ENCODE measurements around the gene CDH23. TPM values are rescaled to one million over a fixed set of nuclear protein-coding genes. Genes with fewer than 3 reads are reported as not detected.

CDH23 gene
- total RNA-seq, 1 experiment from 2014 or later = 0.34 TPM

DNA sequence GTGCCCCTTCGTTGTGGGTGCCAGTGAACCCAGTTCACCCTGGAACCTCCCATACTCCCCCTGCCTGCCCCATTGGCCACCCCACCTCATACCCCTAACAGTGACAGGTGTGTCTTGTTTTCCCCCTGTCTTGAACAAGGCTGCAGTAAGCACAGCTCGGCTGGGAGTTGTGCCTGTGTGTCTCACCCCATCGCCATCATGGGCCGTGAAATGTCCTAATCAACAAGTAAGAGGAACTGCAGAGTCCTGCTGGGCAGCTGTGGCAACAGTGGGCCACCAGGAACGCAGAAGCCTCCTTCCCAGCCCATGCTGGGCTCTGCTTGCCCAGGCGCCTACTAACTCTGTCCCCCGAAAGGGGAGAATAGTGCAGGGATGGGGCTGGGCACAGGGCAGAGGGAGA lies 231.2 kb downstream of the CDH23 start:
- H3K9me3 ChIP-seq = no peaks in the 10 kb centered on the region
- CTCF ChIA-PET = no interaction called here
- intact Hi-C loops (cut with micrococcal nuclease; ENCODE audit: unreplicated experiment) = no loop called here
- DNase-seq = no peak
- no peak overlapping the region for H3K4me3 ChIP-seq (ENCODE audit: low read depth, low read length)
- BruUV-seq (replicated peaks) = no TSS peak
- Mint-ChIP-seq H3K36me3 (ENCODE audit: insufficient read depth, unreplicated experiment) (no peaks in the 10 kb centered on the region), H3K4me3 (ENCODE audit: unreplicated experiment) (no peak overlapping the region), H3K9me3 (ENCODE audit: unreplicated experiment) (no peaks in the 10 kb centered on the region), H3K27me3 (ENCODE audit: insufficient read depth, unreplicated experiment) (no peaks in the 10 kb centered on the region), H3K27ac (ENCODE audit: unreplicated experiment) (no peak overlapping the region), H3K4me1 (ENCODE audit: low read depth, unreplicated experiment) (peaks cover 44% of the 10 kb centered on the region)
- TF ChIP-seq, protein P1, sequence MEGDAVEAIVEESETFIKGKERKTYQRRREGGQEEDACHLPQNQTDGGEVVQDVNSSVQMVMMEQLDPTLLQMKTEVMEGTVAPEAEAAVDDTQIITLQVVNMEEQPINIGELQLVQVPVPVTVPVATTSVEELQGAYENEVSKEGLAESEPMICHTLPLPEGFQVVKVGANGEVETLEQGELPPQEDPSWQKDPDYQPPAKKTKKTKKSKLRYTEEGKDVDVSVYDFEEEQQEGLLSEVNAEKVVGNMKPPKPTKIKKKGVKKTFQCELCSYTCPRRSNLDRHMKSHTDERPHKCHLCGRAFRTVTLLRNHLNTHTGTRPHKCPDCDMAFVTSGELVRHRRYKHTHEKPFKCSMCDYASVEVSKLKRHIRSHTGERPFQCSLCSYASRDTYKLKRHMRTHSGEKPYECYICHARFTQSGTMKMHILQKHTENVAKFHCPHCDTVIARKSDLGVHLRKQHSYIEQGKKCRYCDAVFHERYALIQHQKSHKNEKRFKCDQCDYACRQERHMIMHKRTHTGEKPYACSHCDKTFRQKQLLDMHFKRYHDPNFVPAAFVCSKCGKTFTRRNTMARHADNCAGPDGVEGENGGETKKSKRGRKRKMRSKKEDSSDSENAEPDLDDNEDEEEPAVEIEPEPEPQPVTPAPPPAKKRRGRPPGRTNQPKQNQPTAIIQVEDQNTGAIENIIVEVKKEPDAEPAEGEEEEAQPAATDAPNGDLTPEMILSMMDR (IDR thresholded peaks at IDR 0.05; ENCODE audit: insufficient read depth in 1 of 2, low read depth in 1 of 2, low read length in 1 of 2, severe bottlenecking in 1 of 2, unreplicated experiment in 1 of 2) = no peak
- POLR2A ChIA-PET = no interaction called here
- peaks cover 33% of the 10 kb centered on the region for H3K4me1 ChIP-seq
- no peaks in the 10 kb centered on the region for H3K36me3 ChIP-seq (ENCODE audit: control insufficient read depth, insufficient read depth, low read length)
- no peaks in the 10 kb centered on the region for H3K27me3 ChIP-seq (replicated peaks; ENCODE audit: control insufficient read depth, insufficient read depth, low read length)

GRCh38 chr10:71629131-71629530 lies 232.4 kb downstream of the CDH23 start:
- H3K27ac Mint-ChIP-seq (ENCODE audit: unreplicated experiment) = no peak overlapping the region
- no peaks in the 10 kb centered on the region for H3K36me3 ChIP-seq (ENCODE audit: control insufficient read depth, insufficient read depth, low read length)
- H3K9me3 ChIP-seq = no peaks in the 10 kb centered on the region
- no peak for DNase-seq
- no peak overlapping the region for H3K4me3 Mint-ChIP-seq (ENCODE audit: unreplicated experiment)
- TF ChIP-seq, protein P1 (IDR thresholded peaks at IDR 0.05; ENCODE audit: insufficient read depth in 1 of 2, low read depth in 1 of 2, low read length in 1 of 2, severe bottlenecking in 1 of 2, unreplicated experiment in 1 of 2) = no peak
- intact Hi-C loops (cut with micrococcal nuclease; ENCODE audit: unreplicated experiment) = no loop called here
- H3K4me3 ChIP-seq (ENCODE audit: low read depth, low read length) = no peak overlapping the region
- no peaks in the 10 kb centered on the region for H3K36me3 Mint-ChIP-seq (ENCODE audit: insufficient read depth, unreplicated experiment)
- CTCF ChIA-PET = no interaction called here
- no peaks in the 10 kb centered on the region for H3K27me3 Mint-ChIP-seq (ENCODE audit: insufficient read depth, unreplicated experiment)
- H3K4me1 Mint-ChIP-seq (ENCODE audit: low read depth, unreplicated experiment) = peaks cover 38% of the 10 kb centered on the region
- BruUV-seq (replicated peaks) = no TSS peak
- POLR2A ChIA-PET = no interaction called here
- no peaks in the 10 kb centered on the region for H3K27me3 ChIP-seq (replicated peaks; ENCODE audit: control insufficient read depth, insufficient read depth, low read length)
- no peaks in the 10 kb centered on the region for H3K9me3 Mint-ChIP-seq (ENCODE audit: unreplicated experiment)
- peaks cover 33% of the 10 kb centered on the region for H3K4me1 ChIP-seq

- intact Hi-C loops (cut with micrococcal nuclease; ENCODE audit: unreplicated experiment) = loop anchor here (10.0 kb wide), 1 partner anchor 315 kb away; the partner anchor contains the start of gene SLC29A3
- Histone ChIP-seq H3K27me3 (replicated peaks; ENCODE audit: control insufficient read depth, insufficient read depth, low read length) (no peaks in the 10 kb centered on the region), H3K9me3 (no peaks in the 10 kb centered on the region), H3K4me1 (peaks cover 42% of the 10 kb centered on the region), H3K4me3 (ENCODE audit: low read depth, low read length) (no peak overlapping the region), H3K36me3 (ENCODE audit: control insufficient read depth, insufficient read depth, low read length) (no peaks in the 10 kb centered on the region)
- H3K27me3 Mint-ChIP-seq (ENCODE audit: insufficient read depth, unreplicated experiment) = no peaks in the 10 kb centered on the region
- no peak for DNase-seq
- peaks cover 46% of the 10 kb centered on the region for H3K4me1 Mint-ChIP-seq (ENCODE audit: low read depth, unreplicated experiment)
- ChIA-PET POLR2A (interaction anchor here (0.6 kb wide), 1 partner anchor 393 kb away, joined by 11 read pairs; no protein-coding TSS in a partner anchor), CTCF (interaction anchor here (0.7 kb wide), 1 partner anchor 33 kb away, joined by 3 read pairs; no protein-coding TSS in a partner anchor)
- H3K36me3 Mint-ChIP-seq (ENCODE audit: insufficient read depth, unreplicated experiment) = no peaks in the 10 kb centered on the region
- H3K27ac Mint-ChIP-seq (ENCODE audit: unreplicated experiment) = no peak overlapping the region
- TF ChIP-seq, protein P1 (IDR thresholded peaks at IDR 0.05; ENCODE audit: insufficient read depth in 1 of 2, low read depth in 1 of 2, low read length in 1 of 2, severe bottlenecking in 1 of 2, unreplicated experiment in 1 of 2) = no peak
- no TSS peak for BruUV-seq (replicated peaks)
- no peaks in the 10 kb centered on the region for H3K9me3 Mint-ChIP-seq (ENCODE audit: unreplicated experiment)
- H3K4me3 Mint-ChIP-seq (ENCODE audit: unreplicated experiment) = no peak overlapping the region
Measured at GRCh38 chr10:71630168-71630567, 233.4 kb downstream of the CDH23 start.

Measured in Caco-2 (cell line).